VCaP (cell line): ENCODE results near the gene SYT17.

Source experiments
- H3K27ac ChIP-seq: fragments of 450-650 bp; 2 replicates; pipeline ENCODE4 v1.5.1; 2017
- CTCF ChIP-seq: fragments of 450-650 bp; conservative IDR thresholded peaks from 2 replicates; pipeline ENCODE4 v1.5.1; 2017; ENCODE audit warnings: mild to moderate bottlenecking, moderate library complexity

SYT17 gene

GRCh38 chr16:19167710-19168370 lies at the start of gene SYT17:
Gene SYT17, plus strand, starts transcription at chr16:19168240. Its CDS starts 407 bp downstream, at chr16:19168647.
- peak within 1 kb of the TSS; percentile 85 for H3K27ac ChIP-seq
- peak; percentile 89 for TF ChIP-seq CTCF

GRCh38 chr16:19118938-19119431 lies 49.1 kb upstream of the SYT17 start:
- no peak for TF ChIP-seq CTCF
- H3K27ac ChIP-seq, result no peak overlapping the region

GRCh38 chr16:19119564-19119963 lies 48.5 kb upstream of the SYT17 start:
- TF ChIP-seq CTCF, result no peak
- H3K27ac ChIP-seq, result no peak overlapping the region

GRCh38 chr16:19123535-19124178 lies 44.4 kb upstream of the SYT17 start:
- H3K27ac ChIP-seq, result peak overlapping the region; percentile 45
- no peak for TF ChIP-seq CTCF

- no peak overlapping the region for H3K27ac ChIP-seq
- no peak for TF ChIP-seq CTCF
Measured at GRCh38 chr16:19126300-19126699, 41.7 kb upstream of the SYT17 start.

- H3K27ac ChIP-seq, result no peak overlapping the region
- TF ChIP-seq CTCF, result no peak
Measured at GRCh38 chr16:19127205-19127604, 40.8 kb upstream of the SYT17 start.

- TF ChIP-seq CTCF, result no peak
- no peak overlapping the region for H3K27ac ChIP-seq
Measured at GRCh38 chr16:19127674-19128131, 40.3 kb upstream of the SYT17 start.
